ENCODE measurements around the gene SPECC1L.

SPECC1L gene

DNA sequence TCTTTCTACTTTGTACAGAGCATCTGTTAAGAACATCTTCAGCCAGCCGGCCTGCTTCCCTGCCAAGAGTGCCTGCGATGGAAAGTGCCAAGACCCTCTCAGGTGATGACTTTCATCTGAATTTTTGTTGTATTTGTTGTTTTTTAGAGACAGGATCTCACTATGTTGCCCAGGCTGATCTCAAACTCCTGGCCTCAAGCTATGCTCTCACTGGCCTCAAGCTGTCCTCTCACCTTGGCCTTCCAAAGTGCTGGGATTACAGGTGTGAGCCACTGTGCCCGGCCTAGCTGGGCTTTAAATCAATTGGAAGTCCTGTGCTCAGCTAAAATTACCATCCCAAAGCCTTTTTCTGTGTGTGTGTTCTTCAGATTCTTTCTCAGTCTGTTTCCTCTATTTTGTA lies 92.6 kb downstream of the SPECC1L start:
- DNase-seq (ENCODE audit: low read depth in 2 of 2) = no peak

DNA sequence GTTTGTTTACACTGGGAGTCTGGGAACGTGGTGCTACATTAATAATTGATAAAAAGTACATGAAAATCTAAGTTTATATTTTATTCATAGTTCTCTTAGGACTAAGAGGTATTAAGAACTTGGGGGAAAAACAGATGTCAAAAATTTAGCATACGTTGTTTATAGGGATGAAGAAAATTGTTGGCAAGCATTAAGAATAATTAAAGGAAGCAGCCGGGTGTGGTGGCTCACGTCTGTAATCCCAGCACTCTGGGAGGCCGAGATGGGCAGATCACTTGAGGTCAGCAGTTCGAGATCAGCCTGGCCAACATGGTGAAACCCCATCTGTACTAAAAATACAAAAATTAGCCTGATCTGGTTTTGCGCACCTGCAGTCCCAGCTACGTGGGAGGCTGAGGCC lies 96.1 kb downstream of the SPECC1L start:
- DNase-seq (ENCODE audit: low read depth in 2 of 2) = no peak

DNA sequence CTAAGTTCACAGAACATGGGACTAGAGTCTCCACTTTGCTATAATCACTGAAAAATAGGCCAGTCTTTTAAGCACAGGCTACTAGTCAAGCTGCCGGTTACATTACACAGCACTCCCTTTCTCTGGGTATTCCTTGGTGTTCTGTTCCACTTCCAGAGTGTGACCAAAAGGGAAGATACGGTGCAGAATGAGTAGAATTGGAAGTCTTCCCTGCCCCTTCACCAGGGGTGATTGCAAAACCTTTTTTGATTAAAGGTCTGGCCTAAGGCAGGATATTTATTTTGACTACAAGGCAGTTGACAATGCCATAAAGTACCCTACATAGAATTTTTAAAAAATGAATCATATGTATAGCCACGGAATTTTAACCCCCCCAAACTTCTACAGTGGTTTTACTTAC lies 97.2 kb downstream of the SPECC1L start:
- DNase-seq (ENCODE audit: low read depth in 2 of 2) = peak in 1 of 2 experiments; percentile 20

DNA sequence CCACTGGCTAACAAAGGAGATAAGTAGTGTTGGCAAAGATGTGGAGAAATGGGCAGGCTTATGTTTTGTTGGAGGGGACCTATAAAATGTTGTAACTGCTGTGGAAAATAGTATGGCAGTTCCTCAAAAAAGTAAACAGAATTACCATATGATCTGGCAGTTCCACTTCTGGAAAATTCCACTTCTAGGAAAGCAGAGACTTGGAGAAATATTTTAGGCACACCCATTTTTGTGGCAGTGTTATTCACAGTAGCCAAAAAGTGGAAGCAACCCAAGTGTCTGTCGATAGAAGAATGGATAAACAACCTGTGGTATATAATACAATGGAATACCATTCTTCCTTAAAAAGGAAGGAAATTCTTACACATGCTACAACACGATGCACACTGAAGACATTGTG lies 99.8 kb downstream of the SPECC1L start:
- no peak for DNase-seq (ENCODE audit: low read depth in 2 of 2)

DNA sequence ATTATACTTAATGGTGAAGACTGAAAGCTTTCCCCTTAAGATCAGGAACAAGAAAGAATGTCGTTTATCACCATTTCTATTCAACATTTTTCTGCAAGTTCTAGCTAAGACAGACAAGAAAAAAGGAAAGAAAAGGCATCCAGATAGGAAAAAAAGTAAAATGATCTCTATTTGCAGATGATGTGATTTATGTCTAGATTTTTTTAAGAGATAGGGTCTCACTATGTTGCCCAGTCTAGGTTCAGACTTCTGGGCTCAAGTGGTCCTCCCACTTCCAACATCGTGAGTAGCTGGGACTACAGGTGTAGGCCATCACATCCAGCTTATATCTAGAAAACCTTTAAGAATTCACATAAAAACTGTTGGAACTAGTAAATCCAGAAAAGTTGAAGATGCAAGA lies 105.4 kb downstream of the SPECC1L start:
- no peak for DNase-seq (ENCODE audit: low read depth in 2 of 2)

DNA sequence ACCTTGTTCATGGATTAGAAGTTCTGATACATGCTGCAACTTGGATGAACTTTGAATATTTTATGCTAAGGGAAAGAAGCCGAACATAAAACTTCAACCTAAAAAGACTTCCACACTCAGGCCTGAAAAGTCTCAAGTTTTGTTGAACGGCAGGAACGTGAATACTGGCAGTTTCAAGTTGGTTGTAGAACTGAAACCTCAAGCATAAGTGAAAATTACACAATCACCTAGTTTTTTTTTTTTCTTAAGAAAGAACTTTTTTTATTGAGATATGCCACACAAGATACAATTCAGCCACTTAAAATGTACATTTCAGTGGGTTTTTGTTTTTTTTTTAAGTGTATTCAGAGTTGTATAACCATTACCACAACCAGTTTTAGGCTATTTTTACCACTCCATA lies 106.0 kb downstream of the SPECC1L start:
- no peak for DNase-seq (ENCODE audit: low read depth in 2 of 2)

DNA sequence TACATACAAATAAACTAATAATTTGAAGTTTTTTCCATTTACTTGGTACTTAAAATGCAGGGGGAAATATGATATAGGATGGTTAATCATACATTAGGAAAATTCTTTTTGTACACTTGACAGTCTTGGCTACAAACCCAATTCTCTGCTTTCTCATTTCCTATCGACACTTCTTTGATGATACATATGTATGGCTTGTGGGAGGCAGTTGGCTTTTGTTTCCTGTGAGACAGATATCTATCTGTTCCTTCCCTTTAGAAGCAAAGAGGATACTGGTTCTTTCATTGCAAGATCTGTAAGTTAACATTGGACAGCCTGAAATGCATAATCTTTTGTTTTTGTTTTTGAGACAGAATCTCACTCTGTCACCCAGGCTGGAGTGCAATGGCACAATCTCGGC lies 108.9 kb downstream of the SPECC1L start:
- no peak for DNase-seq (ENCODE audit: low read depth in 2 of 2)

DNA sequence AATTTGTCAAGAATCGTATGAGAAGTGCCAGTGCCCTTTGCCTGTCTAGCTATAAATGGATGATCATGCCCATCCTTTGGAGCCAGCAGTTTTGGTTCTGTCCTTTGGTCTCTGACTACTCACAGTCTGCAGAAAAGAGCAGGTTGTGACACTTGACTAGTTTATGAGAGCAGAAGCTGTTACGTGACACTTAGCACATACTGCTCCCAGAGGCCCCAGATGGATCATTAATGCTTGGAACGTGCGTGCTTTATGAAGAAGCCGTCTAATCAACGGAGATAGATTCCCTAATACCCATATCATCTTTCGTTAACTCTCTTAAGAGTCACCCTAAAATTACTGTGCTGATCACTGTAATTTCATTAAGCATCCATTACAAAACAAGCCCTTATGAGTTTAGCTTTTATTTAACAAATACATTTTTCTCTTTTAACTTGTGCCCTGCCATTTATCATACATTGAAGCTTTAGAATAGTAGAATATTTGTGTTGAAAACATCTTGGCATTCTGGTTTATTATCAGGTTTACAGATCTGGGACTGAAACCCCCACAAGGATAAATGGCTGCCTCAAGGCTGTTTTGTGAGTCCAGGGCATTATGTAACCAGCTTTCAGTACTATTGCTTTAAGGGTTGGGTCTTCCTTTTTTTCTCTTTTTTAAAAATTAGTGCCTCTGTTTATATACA lies 109.7 kb downstream of the SPECC1L start:
- no peak for DNase-seq (ENCODE audit: low read depth in 2 of 2)

DNA sequence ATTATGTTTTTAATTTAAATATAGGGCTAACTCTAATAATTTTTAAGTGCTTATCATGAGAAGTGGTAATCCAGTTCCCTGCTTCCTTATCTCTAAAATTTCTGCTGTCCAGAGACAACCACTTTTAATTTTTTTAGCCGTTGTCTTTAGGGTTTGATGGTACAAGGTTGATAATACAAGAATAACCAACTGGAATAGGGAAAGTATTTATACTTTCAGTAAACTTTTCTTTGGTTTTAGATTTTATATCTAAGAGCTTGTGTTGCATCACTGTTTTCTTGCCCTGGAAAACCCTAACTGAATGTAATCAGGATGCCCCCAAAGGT lies 110.2 kb downstream of the SPECC1L start:
- DNase-seq (ENCODE audit: low read depth in 2 of 2) = no peak

DNA sequence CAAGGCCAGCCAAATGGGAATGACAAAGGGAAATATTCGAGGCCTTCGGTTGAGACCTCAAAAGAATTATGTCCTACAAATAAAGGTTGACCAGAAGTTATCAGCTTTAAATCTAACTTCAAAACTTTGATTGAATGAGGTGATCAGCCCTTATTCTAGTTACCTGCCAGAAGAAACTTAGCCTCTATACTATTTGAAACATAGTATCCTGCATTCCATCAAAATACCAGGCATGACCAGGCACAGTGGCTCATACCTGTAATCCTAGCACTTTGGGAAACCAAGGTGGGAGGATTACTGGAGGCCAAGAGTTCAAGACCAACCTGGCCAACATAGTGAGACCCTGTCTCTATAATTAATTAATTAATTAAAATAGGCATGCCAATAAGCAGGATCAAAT lies 112.4 kb downstream of the SPECC1L start:
- DNase-seq (ENCODE audit: low read depth in 2 of 2) = no peak

DNA sequence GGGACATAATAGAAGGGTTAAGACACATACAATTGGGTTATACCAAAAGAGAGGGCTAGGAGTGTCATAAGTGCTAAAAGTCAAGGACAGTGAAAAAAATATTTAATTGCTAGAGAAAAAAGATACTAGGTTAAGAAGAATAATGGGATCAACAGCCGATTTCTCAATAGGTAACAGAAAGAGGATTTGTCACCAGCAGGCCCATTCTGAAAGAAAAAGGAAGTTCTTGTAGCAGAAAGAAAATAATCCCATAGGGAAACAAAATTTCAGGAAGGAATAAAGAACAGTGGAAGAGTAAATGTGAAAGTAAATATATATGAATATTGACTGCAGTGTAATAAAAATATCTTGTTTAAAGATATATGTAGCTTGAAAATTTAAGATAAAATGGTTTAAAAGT lies 113.5 kb downstream of the SPECC1L start:
- DNase-seq (ENCODE audit: low read depth in 2 of 2) = no peak

DNA sequence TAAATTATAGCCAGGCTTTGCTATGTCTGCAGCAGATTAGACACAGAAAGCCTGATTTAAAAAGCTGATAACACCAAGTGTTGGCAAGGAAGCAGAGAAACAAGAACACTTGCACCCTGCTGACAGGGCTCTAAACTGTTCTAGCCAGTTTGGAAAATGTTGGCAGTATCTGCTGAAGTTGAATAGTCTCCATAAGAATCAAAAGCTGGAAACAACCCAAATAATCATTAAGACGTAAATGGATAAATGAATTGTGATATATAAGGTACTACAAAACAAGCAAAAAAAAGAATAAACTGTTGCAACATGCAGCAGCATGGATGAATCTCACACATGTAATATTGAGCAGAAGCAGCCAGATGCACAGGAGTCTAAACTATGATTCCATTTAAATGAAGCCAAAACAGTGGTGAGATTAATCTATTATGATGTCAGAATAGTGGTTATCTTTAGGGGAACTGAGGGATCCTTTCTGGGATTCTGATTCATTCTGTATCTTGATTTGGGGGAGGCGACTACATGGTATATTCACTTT lies 116.4 kb downstream of the SPECC1L start:
- no peak for DNase-seq (ENCODE audit: low read depth in 2 of 2)

DNA sequence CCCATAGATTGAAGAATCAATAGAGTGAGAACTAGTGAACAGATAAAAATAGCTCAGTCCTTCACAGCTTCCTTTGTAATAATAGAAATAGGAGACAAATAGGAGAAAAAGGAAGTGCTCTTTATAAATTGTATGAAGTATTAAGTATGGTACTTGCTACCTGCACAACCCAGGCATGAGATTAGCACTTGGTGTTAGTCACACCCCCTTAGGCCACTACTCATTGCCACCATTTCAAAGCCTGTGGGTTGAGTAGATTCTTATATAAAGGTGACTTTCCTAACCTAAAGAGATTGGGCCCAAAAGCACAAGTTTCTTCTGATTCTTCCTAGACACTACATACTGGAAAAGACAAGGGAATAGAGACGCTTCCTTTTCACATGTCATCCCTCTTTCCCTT lies 119.0 kb downstream of the SPECC1L start:
- no peak for DNase-seq (ENCODE audit: low read depth in 2 of 2)

DNA sequence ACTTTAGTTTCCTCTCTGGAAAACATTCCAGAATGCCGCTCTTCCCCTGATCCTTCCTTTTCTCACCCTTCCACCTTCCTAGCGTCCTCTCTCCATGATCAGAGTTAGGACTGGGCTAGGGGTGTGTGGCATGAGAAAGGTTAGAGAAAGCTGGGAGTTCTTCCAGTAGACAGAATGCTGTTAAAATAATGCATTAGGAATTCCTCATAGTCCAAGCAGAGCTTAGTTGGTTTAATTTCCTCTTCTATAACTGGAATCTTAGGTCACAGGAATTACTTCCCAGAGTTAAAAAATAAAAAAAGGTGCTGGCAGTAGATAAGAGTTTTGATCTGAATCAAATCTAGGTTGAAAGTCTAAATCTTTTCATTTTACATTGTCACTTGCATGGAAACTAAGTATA lies 119.5 kb downstream of the SPECC1L start:
- no peak for DNase-seq (ENCODE audit: low read depth in 2 of 2)

DNA sequence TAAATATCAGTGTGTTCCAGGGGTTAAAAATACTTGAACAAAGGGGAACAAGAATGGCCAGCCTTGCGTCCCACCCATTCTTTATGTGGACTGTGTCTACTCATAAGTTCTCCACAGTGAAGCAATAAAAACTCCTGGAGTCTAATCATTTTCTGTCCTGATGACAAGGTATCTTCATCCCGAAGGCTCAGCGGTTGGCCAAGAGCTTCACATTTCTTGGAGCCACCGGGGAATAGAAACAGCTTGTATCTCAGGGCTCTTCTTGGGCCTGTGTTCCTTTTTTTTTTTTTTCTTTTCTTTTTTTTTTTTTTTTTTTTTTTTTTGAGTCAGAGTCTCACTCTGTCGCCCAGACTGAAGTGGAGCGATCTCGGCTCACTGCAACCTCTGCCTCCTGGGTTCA lies 119.9 kb downstream of the SPECC1L start:
- peak in 1 of 2 experiments; percentile 36 for DNase-seq (ENCODE audit: low read depth in 2 of 2)

DNA sequence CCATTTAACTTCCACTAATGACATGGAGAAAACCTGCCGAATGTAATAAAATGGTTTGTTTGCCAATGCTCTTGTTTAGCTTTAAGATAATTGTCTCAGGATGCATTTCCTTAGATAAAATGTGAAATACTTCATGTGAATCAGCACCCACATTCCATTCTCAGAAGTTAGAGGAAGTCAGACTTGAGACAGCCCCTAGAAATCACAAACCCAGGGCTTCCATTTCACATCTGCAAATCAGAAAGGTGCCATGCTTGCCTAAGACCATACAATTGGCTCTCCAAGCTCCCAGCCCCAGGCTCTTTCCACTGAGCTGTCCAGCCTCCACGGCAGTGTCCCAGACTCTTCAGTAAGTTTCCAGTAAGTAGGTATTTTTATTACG lies 121.2 kb downstream of the SPECC1L start:
- DNase-seq (ENCODE audit: low read depth in 2 of 2) = peak in 1 of 2 experiments; percentile 40

DNA sequence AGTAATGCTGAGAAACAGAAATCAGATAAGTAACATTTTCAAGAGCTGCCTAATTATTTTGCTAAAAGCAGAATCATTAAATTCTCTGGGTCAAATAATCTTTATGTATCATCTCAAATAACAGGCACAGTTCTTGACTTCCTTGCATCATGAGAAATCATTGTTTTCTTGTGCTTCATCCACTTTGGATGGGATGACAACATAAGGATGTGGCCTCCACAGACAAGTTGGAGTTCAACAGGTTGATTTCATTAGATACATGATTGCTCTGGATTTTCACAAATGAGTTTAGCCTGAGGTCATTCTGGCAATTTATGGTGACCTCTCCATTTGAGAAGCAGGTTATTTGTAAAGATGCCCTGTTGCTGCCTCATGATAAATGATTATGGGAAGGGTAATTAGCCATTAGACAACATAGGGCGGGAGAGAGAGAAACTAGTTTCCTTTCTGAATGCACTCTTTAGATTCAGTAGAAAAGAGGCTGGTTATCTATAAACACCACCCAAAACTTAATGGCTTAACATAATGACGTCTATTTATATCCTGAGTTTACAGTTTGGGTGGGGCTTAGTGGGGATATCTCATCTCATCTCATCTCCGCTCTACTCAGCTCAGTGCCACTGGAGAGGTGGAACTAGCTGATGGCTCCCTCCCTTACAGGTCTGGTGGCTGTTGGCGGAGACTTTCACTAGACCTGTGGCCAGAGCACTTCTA lies 121.7 kb downstream of the SPECC1L start:
- DNase-seq (ENCODE audit: low read depth in 2 of 2) = no peak

DNA sequence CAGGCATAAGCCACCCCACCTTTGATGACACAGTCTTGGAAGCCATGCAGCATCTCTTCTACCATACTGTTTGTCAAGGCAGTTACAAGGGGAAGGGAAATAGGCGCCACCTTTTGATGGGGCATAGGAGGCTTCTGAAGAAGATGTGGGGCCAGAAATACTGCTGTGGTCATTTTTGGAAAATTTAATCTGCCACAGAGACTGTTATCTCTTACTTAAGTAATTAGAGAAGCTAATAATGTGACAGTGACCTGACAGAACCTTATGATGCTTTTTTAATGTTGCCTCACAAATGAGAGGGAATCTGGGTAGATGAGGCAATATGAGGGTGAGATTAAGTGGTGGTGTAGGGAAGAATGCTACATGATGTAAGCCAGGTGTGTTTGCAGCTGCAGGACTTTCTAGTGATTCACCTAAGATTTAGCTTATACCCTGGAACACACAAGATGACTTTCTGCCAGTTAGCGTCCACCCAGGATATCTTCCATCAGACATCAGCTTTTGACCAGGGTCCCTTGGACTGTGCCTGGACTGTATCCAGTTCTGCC lies 122.5 kb downstream of the SPECC1L start:
- DNase-seq (ENCODE audit: low read depth in 2 of 2) = no peak

DNA sequence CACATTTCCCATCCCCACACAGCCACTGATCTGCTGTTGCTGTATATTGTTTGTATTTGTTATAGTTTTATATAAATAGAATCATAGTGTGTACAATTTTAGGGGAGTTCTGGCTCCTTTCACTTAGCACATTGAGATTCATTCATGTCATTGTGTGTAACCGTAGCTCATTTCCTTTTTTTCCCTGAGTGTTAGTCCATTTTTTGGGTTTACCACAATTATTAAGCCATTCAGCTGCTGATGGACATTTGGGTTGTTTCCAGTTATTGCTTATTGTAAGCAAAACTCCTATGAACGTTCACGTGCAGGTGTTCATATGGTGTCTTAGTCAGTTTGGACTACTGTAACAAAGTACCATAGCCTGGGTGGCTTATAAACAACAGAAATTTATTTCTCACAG lies 123.2 kb downstream of the SPECC1L start:
- DNase-seq (ENCODE audit: low read depth in 2 of 2) = no peak

DNA sequence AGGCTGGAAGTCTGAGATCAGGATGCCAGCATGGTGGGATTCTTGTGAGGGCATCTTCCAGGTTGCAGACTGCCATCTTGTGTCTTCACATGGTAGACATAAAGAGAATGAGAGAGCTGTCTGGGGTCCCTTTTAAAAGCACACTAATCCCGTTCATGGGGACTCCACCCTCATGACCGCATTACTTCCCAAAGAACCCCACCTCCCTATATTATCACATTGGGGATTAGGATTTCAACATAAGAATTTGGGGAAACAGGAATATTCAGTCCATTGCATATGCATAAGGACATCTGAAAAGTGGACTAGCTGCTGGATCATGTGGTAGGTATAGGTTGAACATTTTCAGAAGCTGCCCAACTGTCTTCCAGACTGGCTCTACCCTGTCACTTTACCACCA lies 123.6 kb downstream of the SPECC1L start:
- no peak for DNase-seq (ENCODE audit: low read depth in 2 of 2)

DNA sequence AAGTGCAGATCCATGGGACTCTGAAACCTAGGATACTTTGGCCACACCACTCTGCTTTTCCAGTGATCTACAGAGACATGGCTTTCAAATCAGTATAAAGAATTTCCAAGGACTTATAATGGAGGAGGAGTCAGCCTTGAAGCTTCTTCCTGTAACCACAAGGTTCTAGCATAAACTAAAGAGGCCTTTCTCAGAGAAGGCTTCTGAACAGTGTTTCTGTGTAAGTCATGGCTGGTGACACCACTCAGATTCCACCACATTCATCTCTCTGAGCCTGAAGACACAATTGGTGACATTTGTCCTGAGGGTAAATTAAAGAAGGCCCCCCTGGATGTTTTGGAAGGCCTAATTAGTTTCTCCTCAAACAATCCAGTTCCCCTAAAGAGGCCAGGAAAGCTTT lies 127.8 kb downstream of the SPECC1L start:
- DNase-seq (ENCODE audit: low read depth in 2 of 2) = no peak

DNA sequence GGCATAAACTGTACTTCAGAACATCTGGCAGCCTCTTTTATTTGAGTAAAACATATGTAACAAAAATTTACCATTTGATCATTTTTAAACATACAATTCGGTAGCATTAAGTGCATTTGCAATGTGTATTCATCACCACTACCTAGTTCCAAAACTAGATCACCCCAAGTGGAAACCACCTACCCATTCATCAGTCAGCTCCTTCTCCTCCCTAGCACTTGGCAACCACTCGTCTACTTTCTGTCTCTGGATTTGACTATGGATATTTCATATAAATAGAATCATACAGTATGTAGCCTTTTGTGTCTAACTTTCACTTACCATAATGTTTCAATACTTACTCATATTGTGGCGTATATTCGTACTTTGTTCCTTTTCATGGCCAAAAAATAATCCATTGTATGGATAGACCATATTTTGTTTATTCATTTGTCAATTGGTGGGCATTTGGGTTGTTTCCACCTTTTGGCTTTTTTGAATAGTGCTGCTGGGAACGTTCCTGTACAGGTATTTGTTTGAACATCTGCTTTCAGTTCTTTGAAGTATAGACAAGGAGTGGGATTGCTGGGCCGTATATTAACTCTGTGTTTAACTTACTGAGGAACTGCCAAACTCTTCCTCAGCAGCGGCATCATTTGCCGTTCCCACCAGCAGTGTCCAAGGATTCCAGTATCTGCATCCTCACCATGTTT lies 129.5 kb downstream of the SPECC1L start:
- DNase-seq (ENCODE audit: low read depth in 2 of 2) = no peak
